ENCODE measurements around the gene U2AF2. TPM values are rescaled to one million over a fixed set of nuclear protein-coding genes. Genes with fewer than 3 reads are reported as not detected.

Gene U2AF2
- total and polyA plus RNA-seq, 2 of the 4 experiments (the other 2 are of a cell fraction) = 120 to 260 TPM

DNA sequence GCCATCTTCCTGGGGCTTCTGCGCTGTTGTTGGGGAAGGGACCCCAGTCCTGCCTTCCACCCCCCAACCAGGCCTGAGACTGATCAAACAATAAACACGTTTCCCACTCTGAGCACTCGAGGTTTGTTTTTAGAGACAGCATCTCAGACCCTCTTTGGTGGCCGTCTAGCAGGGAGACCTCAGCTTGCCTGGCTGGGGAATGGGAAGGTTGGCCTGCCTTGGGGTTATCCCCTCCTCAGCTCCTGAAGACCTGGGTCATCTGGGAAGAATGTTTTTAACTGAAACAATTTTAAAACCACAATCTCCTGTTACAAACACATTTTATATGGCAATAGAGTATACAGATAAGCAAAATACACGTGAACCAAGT lies 9.3 kb upstream of the U2AF2 start:
- no TSS peak for BruUV-seq (replicated peaks)
- in situ Hi-C loops (cut with MboI; ENCODE audit: low sequenced_read_pairs) = loop anchor here (25.0 kb wide), 2 partner anchors 358 to 533 kb away; partner anchors contain the start of genes BRSK1, HSPBP1 and PPP1R12C

More for the DNA sequence above, 9.3 kb upstream of the U2AF2 start:
- no peak for DNase-seq
- Histone ChIP-seq H4K20me1 (ENCODE audit: insufficient read depth, low read length) (no peaks in the 10 kb centered on the region), H3K4me2 (ENCODE audit: low read depth, low read length) (no peak overlapping the region), H3K23ac (ENCODE audit: low read depth, low read length) (no peak overlapping the region), H2AFZ (replicated peaks; ENCODE audit: low read length, poor library complexity) (no peak overlapping the region), H3K79me1 (ENCODE audit: low read depth in 1 of 2, low read length in 2 of 2) (peaks cover 27 to 68% of the 10 kb centered on the region in 2 experiments), H3K9me1 (ENCODE audit: insufficient read depth, low read length) (no peaks in the 10 kb centered on the region), H3K4me3 (ENCODE audit: insufficient read depth, low read depth, low read length) (no peak overlapping the region), H2AK5ac (ENCODE audit: low read depth, low read length) (no peak overlapping the region), H3K4me1 (ENCODE audit: control insufficient read depth, insufficient read depth, low read length) (peaks cover 14% of the 10 kb centered on the region), H4K91ac (ENCODE audit: insufficient read depth, low read depth, low read length) (no peak overlapping the region), H3K14ac (replicated peaks; ENCODE audit: low read depth, low read length) (no peak overlapping the region), H3K27me3 (ENCODE audit: control insufficient read depth, insufficient read depth, low read length) (no peaks in the 10 kb centered on the region), H3K4ac (ENCODE audit: low read depth, low read length) (no peak overlapping the region), H3K36me3 (ENCODE audit: control insufficient read depth, insufficient read depth, low read length) (peaks cover 14% of the 10 kb centered on the region), H4K8ac (ENCODE audit: low read depth in 2 of 2, low read length in 2 of 2) (no peak overlapping the region), H2BK15ac (ENCODE audit: low read depth, low read length) (no peak overlapping the region), H3K9me3 (ENCODE audit: control insufficient read depth, insufficient read depth, low read length) (no peaks in the 10 kb centered on the region), H2BK120ac (ENCODE audit: low read depth, low read length) (no peak overlapping the region), H3K18ac (ENCODE audit: low read depth, low read length) (no peak overlapping the region), H2BK20ac (ENCODE audit: low read depth, low read length) (no peak overlapping the region), H4K5ac (ENCODE audit: low read depth, low read length) (no peak overlapping the region), H3K9ac (ENCODE audit: low read depth, low read length) (no peak overlapping the region), H2AK9ac (replicated peaks; ENCODE audit: low read depth, low read length, poor library complexity) (peak overlapping the region; percentile 61), H3K27ac (ENCODE audit: insufficient read depth, low read length) (no peak overlapping the region), H3K56ac (ENCODE audit: extremely low read depth, insufficient read depth, low read length) (no peak overlapping the region), H2BK5ac (ENCODE audit: low read depth, low read length, poor library complexity, severe bottlenecking) (no peak overlapping the region)
- intact Hi-C loops (cut with micrococcal nuclease) = no loop called here
- ChIA-PET CTCF (no interaction called here), POLR2A (ENCODE audit: unreplicated experiment) (interaction anchor here (0.6 kb wide), 1 partner anchor 32 kb away, joined by 3 read pairs; no protein-coding TSS in a partner anchor)
- no CpG with 5 or more reads among the region's 5 CpGs for WGBS, 2 experiments (ENCODE audit: extremely low coverage in 2 of 2, insufficient read length in 1 of 2)
- no peak for TF ChIP-seq FOS (IDR thresholded peaks at IDR 0.05; ENCODE audit: low read depth, low read length)
- TF ChIP-seq POLR2A (IDR thresholded peaks at IDR 0.05; ENCODE audit: low read depth, low read length) = no peak
- no peak for TF ChIP-seq SMC3 (IDR thresholded peaks at IDR 0.05; ENCODE audit: low read depth, low read length)
- TF ChIP-seq MAFK (IDR thresholded peaks at IDR 0.05; ENCODE audit: low read depth, low read length) = no peak
- no peak for TF ChIP-seq RCOR1 (IDR thresholded peaks at IDR 0.05; ENCODE audit: insufficient replicate concordance, low read length)
- TF ChIP-seq, protein P1, sequence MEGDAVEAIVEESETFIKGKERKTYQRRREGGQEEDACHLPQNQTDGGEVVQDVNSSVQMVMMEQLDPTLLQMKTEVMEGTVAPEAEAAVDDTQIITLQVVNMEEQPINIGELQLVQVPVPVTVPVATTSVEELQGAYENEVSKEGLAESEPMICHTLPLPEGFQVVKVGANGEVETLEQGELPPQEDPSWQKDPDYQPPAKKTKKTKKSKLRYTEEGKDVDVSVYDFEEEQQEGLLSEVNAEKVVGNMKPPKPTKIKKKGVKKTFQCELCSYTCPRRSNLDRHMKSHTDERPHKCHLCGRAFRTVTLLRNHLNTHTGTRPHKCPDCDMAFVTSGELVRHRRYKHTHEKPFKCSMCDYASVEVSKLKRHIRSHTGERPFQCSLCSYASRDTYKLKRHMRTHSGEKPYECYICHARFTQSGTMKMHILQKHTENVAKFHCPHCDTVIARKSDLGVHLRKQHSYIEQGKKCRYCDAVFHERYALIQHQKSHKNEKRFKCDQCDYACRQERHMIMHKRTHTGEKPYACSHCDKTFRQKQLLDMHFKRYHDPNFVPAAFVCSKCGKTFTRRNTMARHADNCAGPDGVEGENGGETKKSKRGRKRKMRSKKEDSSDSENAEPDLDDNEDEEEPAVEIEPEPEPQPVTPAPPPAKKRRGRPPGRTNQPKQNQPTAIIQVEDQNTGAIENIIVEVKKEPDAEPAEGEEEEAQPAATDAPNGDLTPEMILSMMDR (conservative IDR thresholded peaks at IDR 0.05; ENCODE audit: low read depth, low read length) = no peak
- no peak for TF ChIP-seq NFE2L2 (IDR thresholded peaks at IDR 0.05; ENCODE audit: low read depth, low read length)
- TF ChIP-seq RFX5 (IDR thresholded peaks at IDR 0.05; ENCODE audit: low read depth, low read length) = no peak
- no peak for TF ChIP-seq CEBPB (IDR thresholded peaks at IDR 0.05; ENCODE audit: low read depth, low read length)
- TF ChIP-seq, protein P2, sequence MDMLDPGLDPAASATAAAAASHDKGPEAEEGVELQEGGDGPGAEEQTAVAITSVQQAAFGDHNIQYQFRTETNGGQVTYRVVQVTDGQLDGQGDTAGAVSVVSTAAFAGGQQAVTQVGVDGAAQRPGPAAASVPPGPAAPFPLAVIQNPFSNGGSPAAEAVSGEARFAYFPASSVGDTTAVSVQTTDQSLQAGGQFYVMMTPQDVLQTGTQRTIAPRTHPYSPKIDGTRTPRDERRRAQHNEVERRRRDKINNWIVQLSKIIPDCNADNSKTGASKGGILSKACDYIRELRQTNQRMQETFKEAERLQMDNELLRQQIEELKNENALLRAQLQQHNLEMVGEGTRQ (IDR thresholded peaks at IDR 0.05; ENCODE audit: low read depth, low read length) = no peak
- TF ChIP-seq, protein P3, sequence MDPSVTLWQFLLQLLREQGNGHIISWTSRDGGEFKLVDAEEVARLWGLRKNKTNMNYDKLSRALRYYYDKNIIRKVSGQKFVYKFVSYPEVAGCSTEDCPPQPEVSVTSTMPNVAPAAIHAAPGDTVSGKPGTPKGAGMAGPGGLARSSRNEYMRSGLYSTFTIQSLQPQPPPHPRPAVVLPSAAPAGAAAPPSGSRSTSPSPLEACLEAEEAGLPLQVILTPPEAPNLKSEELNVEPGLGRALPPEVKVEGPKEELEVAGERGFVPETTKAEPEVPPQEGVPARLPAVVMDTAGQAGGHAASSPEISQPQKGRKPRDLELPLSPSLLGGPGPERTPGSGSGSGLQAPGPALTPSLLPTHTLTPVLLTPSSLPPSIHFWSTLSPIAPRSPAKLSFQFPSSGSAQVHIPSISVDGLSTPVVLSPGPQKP (IDR thresholded peaks at IDR 0.05; ENCODE audit: borderline replicate concordance, low read depth, low read length) = no peak
- no peak for TF ChIP-seq MXI1 (IDR thresholded peaks at IDR 0.05; ENCODE audit: borderline replicate concordance, low read depth, low read length)
- TF ChIP-seq MAZ (IDR thresholded peaks at IDR 0.05; ENCODE audit: borderline replicate concordance, low read depth, low read length) = no peak
- TF ChIP-seq RAD21 (IDR thresholded peaks at IDR 0.05; ENCODE audit: low read length) = no peak
- no peak for TF ChIP-seq BHLHE40 (IDR thresholded peaks at IDR 0.05; ENCODE audit: low read depth, low read length)
- no peak for TF ChIP-seq CHD1 (IDR thresholded peaks at IDR 0.05; ENCODE audit: low read depth, low read length)
- dilution Hi-C loops (cut with HindIII; ENCODE audit: low sequenced_read_pairs, unreplicated experiment) = no loop called here
- ATAC-seq (ENCODE audit: low read depth) = no peak
